ELF-1 (cell line): Measurements from ENCODE around the gene BTBD16.

Source experiments
- DNase-seq: peaks from one replicate; pipeline ENCODE4 v3.0.0-alpha.2; 2016; ENCODE audit warnings: low read depth, low spot score

BTBD16 gene

DNA sequence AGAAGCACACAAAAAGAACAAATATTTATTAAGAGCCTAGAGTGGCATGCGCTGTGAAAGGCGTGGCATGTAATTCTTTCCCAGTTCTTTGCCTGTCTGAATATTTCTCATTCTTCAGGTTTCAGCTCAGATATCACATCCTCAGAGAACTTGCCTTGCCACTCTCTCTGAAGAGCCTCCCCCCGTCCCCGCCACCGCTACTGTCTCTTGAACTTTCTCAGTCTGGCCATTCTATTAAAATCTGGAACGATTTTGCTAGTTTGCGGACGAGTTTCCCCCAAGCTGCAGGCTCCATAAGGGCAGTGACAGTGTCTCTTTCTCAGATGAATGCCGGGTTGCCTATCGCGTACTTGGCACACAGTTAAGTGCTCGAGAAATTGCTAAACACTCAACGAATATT lies 102.6 kb downstream of the BTBD16 start:
- no peak for DNase-seq

DNA sequence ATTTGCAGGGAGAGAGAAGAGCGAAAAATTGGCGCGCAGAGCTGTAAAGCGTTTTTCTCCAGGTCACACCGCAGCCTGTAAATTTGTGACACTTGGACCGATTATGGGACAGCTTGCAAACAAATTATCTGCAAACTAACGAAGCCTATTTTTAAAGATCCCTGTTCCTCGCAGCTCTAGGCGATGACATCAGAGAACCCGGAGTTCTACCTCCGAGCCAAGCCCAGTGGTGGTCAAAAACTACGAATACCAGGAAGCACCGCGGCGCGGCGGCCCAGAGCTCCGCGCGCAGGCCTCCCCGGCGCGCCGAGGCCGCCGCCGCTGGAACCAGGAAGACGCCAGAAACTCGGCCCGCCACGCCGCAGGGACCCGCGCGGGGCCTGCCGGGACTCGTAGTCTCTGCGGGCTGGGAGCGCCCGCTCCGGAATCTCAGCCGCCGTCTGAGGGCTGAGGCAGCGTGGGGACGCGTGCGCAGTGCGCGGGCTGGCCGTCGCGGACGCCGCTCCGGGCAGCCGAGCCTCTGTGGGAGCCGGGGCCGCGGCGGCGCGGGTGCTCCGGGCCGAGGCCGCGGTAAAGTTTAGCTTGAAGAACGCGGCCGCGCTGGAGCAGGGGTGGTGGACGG lies 103.3 kb downstream of the BTBD16 start, which contains the start of gene PLEKHA1:
PLEKHA1 (plus strand) TSS at position 472 of the 622 bp plus-strand sequence. CDS start 18,493 bp downstream, outside the sequence.
- DNase-seq: peak; percentile 96

DNA sequence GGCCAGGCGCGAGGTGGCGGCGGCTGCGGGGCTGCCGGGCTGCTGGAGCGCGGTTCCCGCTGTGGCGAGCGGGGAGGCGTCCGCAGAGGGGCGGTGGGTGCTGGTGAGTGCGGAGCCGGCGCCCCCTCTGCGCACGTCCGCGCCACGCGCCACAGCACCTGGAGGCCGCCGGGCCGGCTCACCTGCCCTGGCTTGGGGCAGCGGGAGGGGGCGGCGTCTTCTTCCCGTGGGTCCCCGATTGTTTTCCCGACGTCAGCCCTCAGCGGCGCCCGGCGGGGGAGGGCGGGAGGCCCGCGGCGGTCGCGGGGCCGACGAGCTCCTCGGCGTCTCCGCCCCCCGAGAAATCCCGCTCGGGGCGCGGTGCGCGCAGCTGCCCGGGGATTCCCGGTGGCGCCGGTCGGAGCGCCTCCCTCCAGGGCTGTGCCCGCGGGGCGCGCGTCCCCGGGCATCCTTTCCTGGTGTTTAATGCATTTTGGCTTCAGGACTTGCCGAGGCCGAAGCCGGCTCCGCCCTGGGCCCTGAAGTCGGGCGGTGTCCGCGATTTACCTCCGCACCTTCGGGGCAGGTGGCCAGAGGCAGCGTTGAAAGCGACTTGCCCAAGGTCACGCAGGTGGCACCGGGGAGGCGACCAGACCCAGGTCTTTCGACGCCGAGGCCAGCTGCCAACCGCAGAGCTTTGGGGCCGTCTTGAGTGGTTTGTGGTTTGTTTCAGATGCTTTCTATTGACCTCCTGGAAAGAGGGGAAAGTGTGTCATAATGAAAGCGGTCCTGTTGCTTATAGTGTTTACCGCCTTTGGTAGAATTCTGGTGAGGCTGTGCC lies 104.0 kb downstream of the BTBD16 start:
- DNase-seq: peak; percentile 69

DNA sequence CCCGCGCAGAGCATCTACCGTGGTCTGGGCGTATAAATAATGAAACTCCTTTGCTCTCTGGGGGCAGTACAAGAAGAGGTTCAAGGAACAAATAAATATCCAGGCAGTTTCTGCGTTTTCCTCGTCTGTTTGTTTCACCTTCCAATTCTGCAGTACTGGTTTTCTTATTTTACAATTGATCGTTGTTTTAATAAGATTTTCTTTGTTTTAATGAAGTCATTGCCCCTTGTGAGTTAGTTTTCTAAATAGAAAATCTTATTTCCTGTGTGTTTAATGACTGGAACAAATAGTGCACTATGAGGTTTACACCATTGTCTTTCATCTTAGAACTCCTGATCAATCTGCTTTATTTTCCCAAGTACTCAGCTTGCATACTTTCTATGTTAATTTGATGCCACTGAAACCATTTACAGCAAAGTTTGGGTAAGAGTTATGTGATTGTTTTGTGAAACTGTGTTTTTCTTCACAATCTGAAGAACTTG lies 104.6 kb downstream of the BTBD16 start:
- DNase-seq: no peak

DNA sequence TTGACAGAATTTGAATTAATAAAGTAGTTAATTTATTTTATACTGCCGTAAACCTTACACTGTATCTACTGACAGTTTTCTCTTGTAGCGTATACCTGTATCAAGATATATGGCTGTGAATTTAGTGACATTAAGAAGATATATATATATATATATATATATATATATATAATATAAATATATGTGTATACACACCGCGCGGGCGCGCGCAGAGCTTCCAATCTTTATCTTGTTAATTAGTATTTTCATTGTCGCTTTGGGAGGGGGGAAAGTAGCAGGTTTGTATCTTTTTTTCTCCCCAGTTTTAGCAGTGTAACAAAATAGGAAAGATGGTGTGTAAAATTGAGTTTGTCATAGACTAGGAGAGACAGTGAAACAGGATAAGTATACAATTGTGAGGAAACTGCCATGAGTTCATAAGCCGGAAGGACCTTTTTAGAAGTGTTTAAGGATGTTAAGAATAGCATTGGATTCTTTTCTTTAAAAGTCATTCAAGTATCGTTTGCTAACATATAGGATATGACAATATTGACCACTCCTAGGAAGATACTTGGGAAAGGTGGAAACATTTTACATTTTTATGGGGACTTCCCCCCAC lies 105.4 kb downstream of the BTBD16 start:
- DNase-seq: no peak

DNA sequence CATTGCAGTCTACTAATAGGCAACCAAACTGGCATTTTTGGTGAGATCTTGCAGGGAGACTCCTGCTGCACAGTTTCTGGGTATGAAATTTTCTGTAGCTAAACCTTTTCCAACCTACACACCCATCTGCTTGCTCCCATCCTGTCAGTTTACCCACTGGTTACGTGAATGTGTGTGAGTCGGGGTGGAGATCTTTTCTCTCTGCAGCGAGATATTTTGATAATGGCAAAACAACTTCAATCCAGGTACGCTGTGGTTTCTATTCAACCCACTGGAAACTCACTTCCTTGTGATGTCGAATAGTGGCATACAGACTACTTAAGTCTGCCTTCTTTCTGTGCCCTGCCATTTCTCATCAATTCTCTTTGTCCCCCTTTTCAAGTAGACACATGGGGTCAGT lies 107.9 kb downstream of the BTBD16 start:
- DNase-seq: no peak

DNA sequence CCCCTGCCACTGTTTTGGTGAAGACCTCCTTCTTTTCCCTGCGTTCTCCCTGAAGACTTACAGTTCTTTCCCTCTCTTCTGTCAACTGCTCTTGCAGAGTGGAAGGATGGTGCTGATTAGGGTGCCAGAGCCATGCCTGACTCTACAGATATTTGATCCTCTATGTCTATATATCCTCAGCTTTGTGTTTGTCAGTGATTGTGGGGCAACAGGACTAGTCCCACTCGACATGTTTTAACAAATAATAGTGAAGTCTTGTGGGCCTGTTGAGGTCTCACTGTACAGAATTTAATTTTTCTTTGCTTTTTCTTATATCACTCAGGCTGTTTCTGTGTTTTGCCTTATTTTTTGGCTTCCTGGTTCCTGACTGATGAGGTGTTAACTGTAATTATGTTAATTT lies 108.4 kb downstream of the BTBD16 start:
- no peak for DNase-seq

DNA sequence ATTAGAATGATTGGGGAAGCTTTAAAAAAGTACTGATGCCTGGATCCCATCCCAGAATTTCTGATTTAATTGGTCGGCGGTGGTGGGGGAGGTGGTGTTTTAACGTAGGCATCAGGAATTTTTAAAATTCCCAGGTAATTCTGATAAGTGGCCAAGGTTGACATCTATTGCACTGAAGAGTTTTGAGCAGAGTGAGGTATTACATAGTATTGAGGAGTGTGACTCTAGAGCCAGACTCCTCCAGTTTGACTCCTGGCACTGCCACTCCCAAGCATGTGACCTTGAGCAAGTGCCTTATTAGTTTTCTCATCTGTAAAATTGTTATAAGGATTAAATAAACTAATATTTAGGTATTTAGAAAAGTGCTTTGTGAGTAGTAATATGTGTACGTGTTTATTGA lies 109.6 kb downstream of the BTBD16 start:
- DNase-seq: no peak

DNA sequence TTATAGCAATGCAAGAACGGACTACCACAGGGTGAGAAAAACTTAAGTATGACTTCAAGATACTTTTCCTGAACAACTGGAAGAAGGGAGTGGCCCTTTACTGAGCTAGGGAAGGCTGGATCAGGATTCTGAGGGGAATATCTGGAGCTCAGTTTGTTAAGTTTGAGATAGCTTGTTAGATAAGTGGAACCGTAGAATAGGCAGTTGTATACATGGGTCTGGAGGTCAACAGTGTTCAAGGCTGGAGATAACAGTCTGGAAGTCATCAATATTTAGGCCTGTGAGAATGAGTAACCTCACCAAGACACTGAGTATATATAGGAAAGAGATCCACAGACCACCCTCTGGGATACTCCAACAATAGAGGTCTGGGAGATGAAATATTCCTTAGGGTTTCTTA lies 110.6 kb downstream of the BTBD16 start:
- DNase-seq: no peak

DNA sequence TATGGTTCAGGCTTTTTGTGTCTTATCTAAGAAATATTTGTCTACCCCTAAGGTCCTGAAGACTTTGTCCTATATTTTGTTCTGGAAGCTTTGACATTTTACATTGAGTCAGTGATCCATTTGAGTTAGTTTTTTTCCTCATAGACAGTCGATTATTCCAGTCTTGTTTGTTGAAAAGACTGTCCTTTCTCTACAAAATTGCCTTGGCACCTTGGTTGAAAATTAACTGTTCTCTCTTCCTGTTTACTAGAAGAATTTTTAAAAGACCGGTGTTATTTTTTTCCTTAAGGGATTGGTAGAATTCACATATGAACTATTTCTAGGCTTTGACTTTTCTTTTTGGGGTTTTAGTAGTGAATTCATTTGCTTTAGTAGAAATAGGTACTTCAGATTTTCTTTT lies 115.4 kb downstream of the BTBD16 start:
- no peak for DNase-seq

DNA sequence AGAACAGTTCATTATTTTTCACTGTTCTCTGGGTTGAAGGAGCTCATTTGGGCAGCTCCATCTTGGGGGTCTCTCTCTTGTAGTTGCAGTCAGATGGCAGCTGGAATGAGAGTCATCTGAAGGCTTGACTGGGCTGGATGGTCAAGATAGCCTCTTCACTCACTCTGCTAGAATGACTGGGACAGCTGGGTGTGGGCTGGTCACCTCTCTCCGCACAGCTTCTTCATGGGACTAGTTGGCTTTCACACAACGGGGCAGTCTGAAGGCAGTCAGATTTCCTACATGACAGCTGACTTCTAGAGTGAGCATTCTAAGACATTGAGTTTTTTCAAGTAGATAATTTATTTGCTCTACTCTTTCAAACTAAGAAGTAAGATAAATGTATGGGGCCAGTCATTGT lies 116.5 kb downstream of the BTBD16 start:
- no peak for DNase-seq
